NCI-H69 (cell line): ENCODE data around the gene SPPL3.
"Not testable (repeated sequence)": the region's sequence is repeated elsewhere in the genome, so short reads cannot be mapped to it uniquely, and the experiment has no call there.

Source experiments
- DNase-seq: peaks from one replicate; lab custom pipeline; 2025; lab: John Stamatoyannopoulos, UW

SPPL3 gene

GRCh38 chr12:120844297-120844696 lies 59.9 kb downstream of the SPPL3 start:
- no peak for DNase-seq

GRCh38 chr12:120843472-120843871 lies 60.7 kb downstream of the SPPL3 start:
- DNase-seq = no peak

GRCh38 chr12:120842595-120842994 lies 61.6 kb downstream of the SPPL3 start:
- DNase-seq = no peak

- DNase-seq = no peak
Observed at GRCh38 chr12:120841525-120841924, 62.6 kb downstream of the SPPL3 start.

GRCh38 chr12:120839503-120839902 lies 64.7 kb downstream of the SPPL3 start:
- no peak for DNase-seq

- DNase-seq = not testable (repeated sequence)
Observed at GRCh38 chr12:120838629-120839383, 65.4 kb downstream of the SPPL3 start.

GRCh38 chr12:120836114-120836684 lies 68.0 kb downstream of the SPPL3 start:
- no peak for DNase-seq

- no peak for DNase-seq
Observed at GRCh38 chr12:120835657-120836056, 68.5 kb downstream of the SPPL3 start.

- DNase-seq = no peak
Observed at GRCh38 chr12:120835304-120835612, 68.9 kb downstream of the SPPL3 start.

GRCh38 chr12:120834489-120835303 lies 69.5 kb downstream of the SPPL3 start:
- no peak for DNase-seq

- no peak for DNase-seq
Observed at GRCh38 chr12:120833849-120834248, 70.3 kb downstream of the SPPL3 start.

GRCh38 chr12:120832737-120833136 lies 71.4 kb downstream of the SPPL3 start:
- no peak for DNase-seq

GRCh38 chr12:120831648-120832267 lies 72.4 kb downstream of the SPPL3 start:
- DNase-seq = no peak

- DNase-seq = no peak
Observed at GRCh38 chr12:120830966-120831365, 73.2 kb downstream of the SPPL3 start.

- no peak for DNase-seq
Observed at GRCh38 chr12:120830052-120830940, 73.9 kb downstream of the SPPL3 start.

- DNase-seq = no peak
Observed at GRCh38 chr12:120826335-120826734, 77.8 kb downstream of the SPPL3 start.

GRCh38 chr12:120825337-120825736 lies 78.8 kb downstream of the SPPL3 start:
- peak; percentile 35 for DNase-seq

- DNase-seq = peak; percentile 93
Observed at GRCh38 chr12:120822832-120823503, 81.2 kb downstream of the SPPL3 start.

- no peak for DNase-seq
Observed at GRCh38 chr12:120821878-120822277, 82.3 kb downstream of the SPPL3 start.

GRCh38 chr12:120820884-120821510 lies 83.2 kb downstream of the SPPL3 start:
- no peak for DNase-seq

GRCh38 chr12:120818416-120818815 lies 85.7 kb downstream of the SPPL3 start:
- no peak for DNase-seq
